K562 (cell line): ENCODE measurements around the gene GAL3ST3. TPM values are rescaled to one million over a fixed set of nuclear protein-coding genes. Genes with fewer than 3 reads are reported as not detected.

Source experiments
- BACH1 ChIP-seq: fragments of 200-800 bp; sonication (Bioruptor generic); IDR thresholded peaks from 2 replicates; pipeline ENCODE4 v1.6.1; 2016; ENCODE audit warnings: missing genetic modification characterization, missing compliant biosample characterization
- CTCFL ChIP-seq: IDR thresholded peaks from 2 replicates; pipeline ENCODE4 v1.6.1; 2011; ENCODE audit warnings: borderline replicate concordance, low read depth, mild to moderate bottlenecking, moderate library complexity, low read length; ENCODE audit not compliant: insufficient read depth, poor library complexity, severe bottlenecking
- DNMT1 ChIP-seq: fragments of 450-650 bp; IDR thresholded peaks from 2 replicates; pipeline ENCODE4 v1.6.1; 2016; ENCODE audit warnings: antibody characterized with exemption, mild to moderate bottlenecking
- ETS2 ChIP-seq: IDR thresholded peaks from 2 replicates; pipeline ENCODE4 v1.6.1; 2016; ENCODE audit warnings: borderline replicate concordance, missing genetic modification characterization, mild to moderate bottlenecking, moderate library complexity, missing compliant biosample characterization; ENCODE audit not compliant: poor library complexity, severe bottlenecking
- FOXK1 ChIP-seq: sonication (generic); formaldehyde crosslinking; IDR thresholded peaks from 2 replicates; pipeline ENCODE4 v1.8.0; 2022; ENCODE audit warnings: missing genetic modification reagents, mild to moderate bottlenecking, borderline replicate concordance
- GABPA ChIP-seq: fragments of 200-800 bp; sonication (Bioruptor generic); conservative IDR thresholded peaks from 2 replicates; pipeline ENCODE4 v1.6.1; 2016; ENCODE audit warnings: low read depth, missing genetic modification characterization, missing compliant biosample characterization
- MAFK ChIP-seq: IDR thresholded peaks from 2 replicates; pipeline ENCODE4 v1.6.1; 2011; ENCODE audit warnings: low read length, improper control_type of control experiment
- MYBL2 ChIP-seq, 2 experiments: fragments of 450-650 bp in 1 of 2; sonication (generic) in 1 of 2; formaldehyde crosslinking in 1 of 2; IDR thresholded peaks; 2 replicates each; pipeline versions ENCODE4 v1.6.1 to v1.8.1; 2017 to 2022; ENCODE audit warnings: borderline replicate concordance in 1 of 2, inconsistent platforms in 1 of 2, low read depth in 1 of 2, mild to moderate bottlenecking in 1 of 2, missing genetic modification reagents in 1 of 2, moderate library complexity in 1 of 2
- NEUROD1 ChIP-seq: fragments of 150-350 bp; IDR thresholded peaks from 2 replicates; pipeline ENCODE4 v1.6.1; 2014; ENCODE audit warnings: borderline replicate concordance, low read length, low read depth; ENCODE audit not compliant: partially characterized antibody
- NR4A1 ChIP-seq, 2 experiments: fragments of 250-450 bp in 1 of 2; fragments of 450-650 bp in 1 of 2; sonication (Bioruptor Pico) in 1 of 2; IDR thresholded peaks; 2 replicates each; pipeline versions ENCODE4 v1.4.0 to v1.6.1; 2016 to 2020; ENCODE audit warnings: mild to moderate bottlenecking in 2 of 2, missing compliant biosample characterization in 1 of 2, missing genetic modification characterization in 1 of 2, moderate library complexity in 1 of 2
- ZNF184 ChIP-seq: sonication (generic); formaldehyde crosslinking; IDR thresholded peaks from 2 replicates; pipeline ENCODE4 v1.5.0; 2020; ENCODE audit warnings: missing genetic modification reagents
- ZNF609 ChIP-seq: sonication (generic); formaldehyde crosslinking; IDR thresholded peaks from 2 replicates; pipeline ENCODE4 v1.8.1; 2023; ENCODE audit warnings: missing genetic modification reagents, mild to moderate bottlenecking, borderline replicate concordance
- ZNF699 ChIP-seq: fragments of 250-450 bp; sonication (Bioruptor Pico); IDR thresholded peaks from 2 replicates; pipeline ENCODE4 v1.8.0; 2021; ENCODE audit warnings: mild to moderate bottlenecking, moderate library complexity; ENCODE audit not compliant: insufficient replicate concordance
- polyA plus RNA-seq, 8 experiments: library from polyadenylated mRNA; depleted of rRNA in 4 of 8; stranded (reverse) in 5 of 8; unstranded in 3 of 8; fragments of >200 nt; fragmentation: Nextera tagmentation in 2 of 8; fragmentation: Illumina TruSeq in 1 of 8; extraction: Ambion mirVana in 2 of 8; extraction: Trizol in 1 of 8; gene quantifications; 2 replicates each; pipeline versions ENCODE4 v1.2.1 to v1.2.3, GENCODE V29; 2011 to 2014; ENCODE audit warnings: inconsistent platforms in 1 of 8, missing spikeins in 1 of 8
- total RNA-seq, 7 experiments: library from RNA; depleted of rRNA in 6 of 7; stranded (reverse); fragments of >200 nt in 6 of 7; fragmentation: Illumina TruSeq in 2 of 7; extraction: Trizol in 2 of 7; gene quantifications; 2 replicates each; pipeline versions ENCODE4 v1.2.1 to v1.2.3, GENCODE V29; 2011 to 2021; ENCODE audit warnings: low replicate concordance in 1 of 7
- TF ChIP-seq, protein P1 (sequence below), 2 experiments: IDR thresholded peaks in 1 of 2; conservative IDR thresholded peaks in 1 of 2; 2 replicates each; pipeline ENCODE4 v1.6.1; 2016; ENCODE audit warnings: low read depth in 2 of 2, mild to moderate bottlenecking in 1 of 2, missing compliant biosample characterization in 1 of 2, missing genetic modification characterization in 1 of 2, moderate library complexity in 1 of 2

The GAL3ST3 gene
- total and polyA plus RNA-seq, 9 of the 15 experiments (the other 6 are each of a cell fraction or from before 2014, with no cell fraction given): not detected

GRCh38 chr11:66069715-66070603 is 21.0 kb upstream of the GAL3ST3 start, which contains the start of gene PACS1 (continued):
- TF ChIP-seq GABPA (tag) (peak; percentile 57), ZNF609 (CRISPR knock-in tag) (no peak), MYBL2 (IDR thresholded peaks at IDR 0.05; ENCODE audit: low read depth) (no peak), MYBL2 (CRISPR knock-in tag; IDR thresholded peaks at IDR 0.05; ENCODE audit: borderline replicate concordance) (no peak), MAFK (no peak), DNMT1 (no peak), ZNF699 (CRISPR knock-in tag) (no peak), FOXK1 (CRISPR knock-in tag) (no peak), ETS2 (tag) (no peak), ZNF184 (CRISPR knock-in tag) (no peak), BACH1 (tag) (no peak), CTCFL (no peak), NR4A1 (CRISPR knock-in tag; IDR thresholded peaks at IDR 0.05) (no peak), NR4A1 (tag; IDR thresholded peaks at IDR 0.05) (no peak), NEUROD1 (no peak)
- TF ChIP-seq, protein P1, sequence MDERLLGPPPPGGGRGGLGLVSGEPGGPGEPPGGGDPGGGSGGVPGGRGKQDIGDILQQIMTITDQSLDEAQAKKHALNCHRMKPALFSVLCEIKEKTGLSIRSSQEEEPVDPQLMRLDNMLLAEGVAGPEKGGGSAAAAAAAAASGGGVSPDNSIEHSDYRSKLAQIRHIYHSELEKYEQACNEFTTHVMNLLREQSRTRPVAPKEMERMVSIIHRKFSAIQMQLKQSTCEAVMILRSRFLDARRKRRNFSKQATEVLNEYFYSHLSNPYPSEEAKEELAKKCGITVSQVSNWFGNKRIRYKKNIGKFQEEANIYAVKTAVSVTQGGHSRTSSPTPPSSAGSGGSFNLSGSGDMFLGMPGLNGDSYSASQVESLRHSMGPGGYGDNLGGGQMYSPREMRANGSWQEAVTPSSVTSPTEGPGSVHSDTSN (CRISPR knock-in tag; IDR thresholded peaks at IDR 0.05; ENCODE audit: low read depth): no peak
- TF ChIP-seq, protein P1 (tag; conservative IDR thresholded peaks at IDR 0.05; ENCODE audit: low read depth): no peak
